CD14-positive monocyte (primary cell): ENCODE results near the gene PLA2G4F. TPM values are rescaled to one million over a fixed set of nuclear protein-coding genes. Genes with fewer than 3 reads are reported as not detected.
A peak's percentile ranks its signal among the peaks of the same experiment; 100 is the strongest.

Source experiments
- DNase-seq, 3 donors: peaks; one replicate each; pipeline ENCODE4 v3.0.0-alpha.2; 2011 to 2022
- H2AFZ ChIP-seq: 2 replicates; pipeline ENCODE4 v1.6.0; 2012; ENCODE audit warnings: mild to moderate bottlenecking, low read depth, low read length, inconsistent platforms; ENCODE audit not compliant: insufficient read depth, poor library complexity, severe bottlenecking
- H3K27ac ChIP-seq, 2 donors: 1 replicate in 1 of 2; 2 replicates in 1 of 2; pipeline ENCODE4 v1.5.1; 2012 to 2013; ENCODE audit warnings: low read length in 2 of 2, control low read depth in 1 of 2, inconsistent platforms in 1 of 2, low read depth in 1 of 2, mild to moderate bottlenecking in 1 of 2
- H3K27me3 ChIP-seq, 2 donors: one replicate each; pipeline versions ENCODE4 v1.6.0 to v1.6.1; 2011 to 2013; ENCODE audit warnings: low read length in 2 of 2; ENCODE audit not compliant: control insufficient read depth in 2 of 2, insufficient read depth in 2 of 2
- H3K36me3 ChIP-seq, 2 donors: replicated peaks in 1 of 2; 1 replicate in 1 of 2; 2 replicates in 1 of 2; pipeline versions ENCODE4 v1.5.1 to v1.6.1; 2012 to 2013; ENCODE audit warnings: low read length in 2 of 2, control low read depth in 1 of 2, inconsistent platforms in 1 of 2, mild to moderate bottlenecking in 1 of 2; ENCODE audit not compliant: insufficient read depth in 2 of 2, control insufficient read depth in 1 of 2
- H3K4me1 ChIP-seq, 2 donors: 1 replicate in 1 of 2; 2 replicates in 1 of 2; pipeline versions ENCODE4 v1.5.1 to v1.6.1; 2012 to 2013; ENCODE audit warnings: low read length in 2 of 2, control low read depth in 1 of 2, inconsistent platforms in 1 of 2, mild to moderate bottlenecking in 1 of 2, moderate library complexity in 1 of 2; ENCODE audit not compliant: insufficient read depth in 2 of 2, control insufficient read depth in 1 of 2
- H3K4me2 ChIP-seq: replicated peaks from 2 replicates; pipeline ENCODE3; 2012; ENCODE audit warnings: low read length, moderate library complexity, mild to moderate bottlenecking; ENCODE audit not compliant: poor library complexity, severe bottlenecking; ENCODE audit errors: extremely low read depth
- H3K4me3 ChIP-seq, 3 experiments: fragments of 200-600 bp in 1 of 3; sonication (generic) in 1 of 3; replicated peaks in 1 of 3; 1 replicate in 2 of 3; 2 replicates in 1 of 3; pipeline ENCODE4 v1.5.1; 2011 to 2013; ENCODE audit warnings: low read length in 3 of 3, mild to moderate bottlenecking in 3 of 3, control low read depth in 2 of 3, low read depth in 2 of 3, inconsistent platforms in 1 of 3, moderate library complexity in 1 of 3
- H3K79me2 ChIP-seq: 2 replicates; pipeline ENCODE4 v1.6.0; 2012; ENCODE audit warnings: mild to moderate bottlenecking, control low read depth, inconsistent platforms, low read length, moderate library complexity; ENCODE audit not compliant: insufficient read depth
- H3K9ac ChIP-seq: 2 replicates; pipeline ENCODE4 v1.6.0; 2017; ENCODE audit warnings: low read length, mild to moderate bottlenecking; ENCODE audit not compliant: insufficient read depth, poor library complexity, severe bottlenecking
- H3K9me3 ChIP-seq, 2 donors: replicated peaks in 1 of 2; 1 replicate in 1 of 2; 2 replicates in 1 of 2; pipeline versions ENCODE4 v1.5.1 to v1.6.1; 2012 to 2013; ENCODE audit warnings: low read length in 2 of 2, control low read depth in 1 of 2; ENCODE audit not compliant: control insufficient read depth in 1 of 2, insufficient read depth in 1 of 2
- H4K20me1 ChIP-seq: 2 replicates; pipeline ENCODE4 v1.6.0; 2012; ENCODE audit warnings: mild to moderate bottlenecking, low read length, control low read depth, moderate library complexity; ENCODE audit not compliant: insufficient read depth
- H3K27ac Mint-ChIP-seq, 7 donors: one replicate each; pipeline ENCODE4 v1.8.0; 2020; ENCODE audit warnings: mild to moderate bottlenecking in 7 of 7, mixed read lengths in 7 of 7, moderate library complexity in 6 of 7, inconsistent platforms in 2 of 7
- H3K27me3 Mint-ChIP-seq, 3 donors: one replicate each; pipeline ENCODE4 v1.8.0; 2021 to 2022; ENCODE audit warnings: low read depth in 3 of 3, mild to moderate bottlenecking in 3 of 3, mixed read lengths in 3 of 3, moderate library complexity in 3 of 3, inconsistent platforms in 1 of 3
- H3K36me3 Mint-ChIP-seq, 2 donors: one replicate each; pipeline ENCODE4 v1.8.0; 2020; ENCODE audit warnings: mixed read lengths in 2 of 2, inconsistent platforms in 1 of 2, mild to moderate bottlenecking in 1 of 2
- H3K4me1 Mint-ChIP-seq: one replicate; pipeline ENCODE4 v1.8.0; 2020; ENCODE audit warnings: mild to moderate bottlenecking, mixed read lengths
- H3K4me3 Mint-ChIP-seq, 2 donors: one replicate each; pipeline ENCODE4 v1.8.0; 2020; ENCODE audit warnings: mild to moderate bottlenecking in 2 of 2, mixed read lengths in 2 of 2, moderate library complexity in 1 of 2
- H3K9me3 Mint-ChIP-seq, 7 donors: one replicate each; pipeline ENCODE4 v1.8.0; 2020 to 2022; ENCODE audit warnings: mixed read lengths in 7 of 7, mild to moderate bottlenecking in 6 of 7, moderate library complexity in 6 of 7, inconsistent platforms in 2 of 7
- CTCF ChIP-seq: fragments of 200-600 bp; IDR thresholded peaks from one replicate; pipeline ENCODE4 v1.8.0; 2022; ENCODE audit warnings: antibody characterized with exemption, mild to moderate bottlenecking
- WGBS: methylation state at CpG from one replicate; pipeline ENCODE4 v1.1.5; 2013; ENCODE audit warnings: missing lambda C conversion rate; ENCODE audit not compliant: insufficient coverage; 5-methylcytosine and 5-hydroxymethylcytosine counted together
- intact Hi-C, 2 donors: fragments of 100-400 bp; cut with micrococcal nuclease; formaldehyde crosslinking; loops; one replicate each; pipeline versions ENCODE4 v1.15.0 to v1.15.1; 2023
- polyA plus RNA-seq, 3 donors: library from polyadenylated mRNA; depleted of rRNA in 1 of 3; unstranded in 2 of 3; stranded (reverse) in 1 of 3; fragments of 300-500 nt in 2 of 3; fragments of >200 nt in 1 of 3; fragmentation: Illumina TruSeq in 2 of 3; gene quantifications; 1 replicate in 2 of 3; 2 replicates in 1 of 3; pipeline ENCODE4 v1.2.3, GENCODE V29; 2012 to 2021

The PLA2G4F gene
- polyA plus RNA-seq, 3 donors, result not detected

DNA sequence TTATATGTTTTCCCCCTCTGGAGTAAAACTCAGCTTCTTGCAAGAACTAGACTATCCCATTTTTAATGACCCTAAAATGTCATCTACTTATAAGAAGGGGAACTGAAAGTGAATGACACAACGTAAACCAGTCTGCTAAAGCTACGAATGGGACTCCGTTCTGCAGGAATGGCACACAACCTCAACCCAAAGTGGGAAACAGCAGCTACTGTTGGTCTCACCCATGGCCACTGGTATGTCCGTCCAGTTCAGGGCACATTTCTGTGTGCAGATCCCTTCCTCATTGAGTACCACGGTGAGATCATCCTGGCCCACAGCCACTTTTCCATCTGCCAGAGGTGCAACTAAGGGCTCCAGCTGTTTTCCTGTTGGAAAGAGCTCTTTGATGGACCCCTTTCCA is 27.9 kb upstream of the PLA2G4F start:
- H3K27ac Mint-ChIP-seq, result peak overlapping the region; percentile 77 to 95 (median 85)
- WGBS, result 0% methylated on average over 5 of the region's 5 CpGs
- no peak for TF ChIP-seq CTCF

DNA sequence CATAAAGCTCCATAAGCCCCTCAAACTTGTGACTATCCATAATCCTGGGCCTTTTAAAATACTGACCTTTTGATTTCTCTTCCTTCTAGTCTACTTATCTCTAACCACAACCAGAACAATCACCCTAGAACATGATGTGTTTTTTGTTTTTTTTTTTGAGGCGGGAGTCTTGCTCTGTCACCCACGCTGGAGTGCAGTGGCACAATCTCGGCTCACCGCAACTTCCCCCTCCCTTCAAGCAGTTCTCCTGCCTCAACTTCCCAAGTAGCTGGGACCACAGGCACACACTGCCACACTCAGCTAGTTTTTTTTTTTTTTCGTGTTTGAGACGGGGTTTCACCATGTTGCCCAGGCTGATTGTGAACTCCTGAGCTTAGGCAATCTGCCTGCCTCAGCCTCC is 26.5 kb upstream of the PLA2G4F start:
- Histone ChIP-seq H3K36me3 (peaks cover 64 to 88% of the 10 kb centered on the region in 2 donors), H3K4me2 (peak overlapping the region; percentile 20), H3K27ac (peak overlapping the region; percentile 13 to 77), H3K9ac (no peak overlapping the region), H3K4me3 (peak overlapping the region in 1 of 3 experiments; percentile 22), H4K20me1 (peaks cover 6% of the 10 kb centered on the region), H2AFZ (no peak overlapping the region), H3K27me3 (no peaks in the 10 kb centered on the region), H3K4me1 (peaks cover 25 to 31% of the 10 kb centered on the region in 2 donors), H3K79me2 (no peaks in the 10 kb centered on the region), H3K9me3 (no peaks in the 10 kb centered on the region)
- Mint-ChIP-seq H3K4me3 (peak overlapping the region in 1 of 2 donors; percentile 56), H3K9me3 (no peaks in the 10 kb centered on the region), H3K4me1 (peaks cover 25% of the 10 kb centered on the region), H3K27me3 (no peaks in the 10 kb centered on the region), H3K27ac (peak overlapping the region; percentile 48 to 95 (median 91)), H3K36me3 (peaks cover 74 to 86% of the 10 kb centered on the region in 2 donors)
- no peak for TF ChIP-seq CTCF
- WGBS, result 49% methylated on average over 2 of the region's 6 CpGs
- peak; percentile 36 to 79 (median 75) for DNase-seq
- intact Hi-C loops, result loop anchor here in 1 of 2 donors (2.0 kb wide), 1 partner anchor 26 kb away; the partner anchor contains the start of gene VPS39

More for the DNA sequence above, 27.9 kb upstream of the PLA2G4F start:
- H3K9me3 ChIP-seq, result no peaks in the 10 kb centered on the region
- no peaks in the 10 kb centered on the region for H3K79me2 ChIP-seq
- H3K9ac ChIP-seq, result no peak overlapping the region
- H3K36me3 ChIP-seq, result peaks cover 65 to 89% of the 10 kb centered on the region in 2 donors
- Mint-ChIP-seq H3K4me1 (peaks cover 25% of the 10 kb centered on the region), H3K36me3 (peaks cover 72 to 86% of the 10 kb centered on the region in 2 donors), H3K4me3 (peak overlapping the region in 1 of 2 donors; percentile 62), H3K9me3 (no peaks in the 10 kb centered on the region), H3K27me3 (no peaks in the 10 kb centered on the region)
- peak overlapping the region in 1 of 2 donors; percentile 77 for H3K27ac ChIP-seq
- peak overlapping the region; percentile 31 for H3K4me2 ChIP-seq
- no peak overlapping the region for H2AFZ ChIP-seq
- intact Hi-C loops, result no loop called here
- H3K4me3 ChIP-seq, result peak overlapping the region in 1 of 3 experiments; percentile 33
- no peaks in the 10 kb centered on the region for H3K27me3 ChIP-seq
- DNase-seq, result peak; percentile 63 to 82 (median 74)
- H3K4me1 ChIP-seq, result peaks cover 25 to 31% of the 10 kb centered on the region in 2 donors
- peaks cover 6% of the 10 kb centered on the region for H4K20me1 ChIP-seq
